ENCODE measurements around the gene NCOA7.

- peak; percentile 28 to 58 (median 52) for TF ChIP-seq CTCF (IDR thresholded peaks at IDR 0.05)
- no peak for TF ChIP-seq POLR2AphosphoS5 (IDR thresholded peaks at IDR 0.05)
Observed at GRCh38 chr6:125974214-125974866, 183.6 kb downstream of the NCOA7 start.
